CD4-positive, alpha-beta memory T cell (primary cell): Measurements from ENCODE around the gene APOB. TPM values are rescaled to one million over a fixed set of nuclear protein-coding genes. Genes with fewer than 3 reads are reported as not detected.

ENCODE experiments used
- CTCF ChIA-PET: fragments of 350-600 bp; sonication (Branson Sonifier 250); formaldehyde crosslinking; loops from one replicate; lab custom pipeline; 2021; ENCODE audit warnings: inconsistent platforms; ENCODE audit not compliant: partially characterized antibody; lab: Charles Lee
- POLR2A ChIA-PET: fragments of 350-600 bp; sonication (Branson Sonifier 250); formaldehyde crosslinking; loops from one replicate; lab custom pipeline; 2021; ENCODE audit not compliant: partially characterized antibody; lab: Charles Lee
- DNase-seq, 5 donors: peaks; one replicate each; pipeline versions ENCODE4 v3.0.0 to v3.0.0-alpha.2; 2020 to 2022; ENCODE audit warnings: mixed read lengths in 1 of 5
- H3K27ac ChIP-seq: one replicate; pipeline ENCODE4 v1.7.0; 2013; ENCODE audit warnings: low read depth, low read length
- H3K27me3 ChIP-seq: 2 replicates; pipeline ENCODE4 v1.7.0; 2013; ENCODE audit warnings: mild to moderate bottlenecking, low read length, moderate library complexity; ENCODE audit not compliant: insufficient read depth
- H3K36me3 ChIP-seq: 2 replicates; pipeline ENCODE4 v1.7.0; 2013; ENCODE audit warnings: mild to moderate bottlenecking, low read length, moderate library complexity; ENCODE audit not compliant: insufficient read depth
- H3K4me1 ChIP-seq: 2 replicates; pipeline ENCODE4 v1.7.0; 2013; ENCODE audit warnings: mild to moderate bottlenecking, low read length, moderate library complexity; ENCODE audit not compliant: insufficient read depth
- H3K4me3 ChIP-seq, 2 donors: one replicate each; pipeline ENCODE4 v1.7.0; 2013; ENCODE audit warnings: low read length in 2 of 2, mild to moderate bottlenecking in 1 of 2
- H3K9me3 ChIP-seq, 2 donors: one replicate each; pipeline ENCODE4 v1.7.0; 2013; ENCODE audit warnings: low read length in 2 of 2, control low read depth in 1 of 2; ENCODE audit not compliant: control insufficient read depth in 1 of 2
- H3K27ac Mint-ChIP-seq, 7 donors: one replicate each; pipeline ENCODE4 v1.8.0; 2020 to 2021; ENCODE audit warnings: mixed read lengths in 7 of 7, mild to moderate bottlenecking in 6 of 7, inconsistent platforms in 3 of 7, moderate library complexity in 3 of 7
- H3K27me3 Mint-ChIP-seq, 2 donors: one replicate each; pipeline ENCODE4 v1.8.0; 2020 to 2021; ENCODE audit warnings: mixed read lengths in 2 of 2
- H3K36me3 Mint-ChIP-seq, 2 donors: one replicate each; pipeline ENCODE4 v1.8.0; 2020 to 2021; ENCODE audit warnings: mixed read lengths in 2 of 2, inconsistent platforms in 1 of 2, mild to moderate bottlenecking in 1 of 2
- H3K4me1 Mint-ChIP-seq, 4 donors: one replicate each; pipeline ENCODE4 v1.8.0; 2020 to 2021; ENCODE audit warnings: mixed read lengths in 4 of 4, mild to moderate bottlenecking in 1 of 4
- H3K4me3 Mint-ChIP-seq, 8 donors: one replicate each; pipeline ENCODE4 v1.8.0; 2020 to 2021; ENCODE audit warnings: mixed read lengths in 8 of 8, mild to moderate bottlenecking in 7 of 8, moderate library complexity in 6 of 8, inconsistent platforms in 3 of 8
- H3K9me3 Mint-ChIP-seq, 8 donors: one replicate each; pipeline ENCODE4 v1.8.0; 2020 to 2021; ENCODE audit warnings: mixed read lengths in 8 of 8, mild to moderate bottlenecking in 5 of 8, inconsistent platforms in 3 of 8, moderate library complexity in 1 of 8
- intact Hi-C: fragments of 100-400 bp; cut with micrococcal nuclease; formaldehyde crosslinking; loops from one replicate; pipeline ENCODE4 v1.15.1; 2023
- polyA plus RNA-seq, 2 donors: library from polyadenylated mRNA; unstranded; fragments of 300-500 nt; fragmentation: Illumina TruSeq; gene quantifications; one replicate each; pipeline ENCODE4 v1.2.3, GENCODE V29; 2021
- total RNA-seq, 2 experiments: library from RNA; stranded (reverse); gene quantifications; one replicate each; pipeline ENCODE4 v1.2.3, GENCODE V29; 2021

Gene APOB
- total and polyA plus RNA-seq, 4 experiments from 2014 or later, result not detected

DNA sequence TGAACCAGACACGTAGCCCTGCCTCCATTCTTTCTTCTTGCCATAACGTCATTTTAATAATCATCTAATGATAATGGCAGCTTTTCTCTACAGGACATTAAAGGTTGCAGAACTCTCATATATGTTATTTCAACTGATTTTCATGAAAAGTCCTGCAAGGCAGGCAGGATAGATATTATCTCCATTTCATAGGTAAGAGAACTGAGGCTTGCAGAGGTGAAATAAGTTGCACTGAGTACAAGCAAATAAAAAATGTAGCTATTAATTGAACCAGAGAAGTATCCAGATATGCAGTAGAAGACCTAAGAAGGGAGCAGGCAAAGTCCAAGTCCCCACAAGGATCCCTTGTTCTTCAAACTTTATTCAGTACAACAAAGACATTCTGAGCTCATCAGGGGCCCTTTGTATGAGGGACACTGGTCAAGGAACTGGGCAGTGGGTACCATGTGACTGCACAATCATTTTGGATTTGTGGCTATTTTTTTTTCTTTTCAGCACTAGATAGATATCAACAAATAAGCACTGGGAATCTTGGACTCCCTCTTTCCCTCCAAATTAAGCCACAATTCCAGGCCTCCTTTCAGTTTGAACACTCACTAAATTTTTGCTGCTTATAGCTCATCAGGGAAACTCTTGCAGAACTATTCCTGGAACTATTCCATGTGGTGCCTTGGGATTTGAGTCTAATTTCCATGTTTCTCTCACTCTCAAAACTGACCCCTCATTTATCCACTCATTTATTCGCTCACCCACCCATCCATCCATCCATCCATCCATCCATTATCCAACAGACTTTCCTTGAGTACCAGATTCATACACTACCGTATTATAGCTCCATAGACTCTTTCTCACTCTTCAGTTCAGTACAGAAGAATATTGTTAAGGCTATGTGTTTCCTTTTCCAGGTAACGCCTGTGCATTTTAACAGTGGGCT is 44.6 kb downstream of the APOB start:
- H3K36me3 Mint-ChIP-seq, result no peaks in the 10 kb centered on the region
- Histone ChIP-seq H3K36me3 (no peaks in the 10 kb centered on the region), H3K27me3 (no peaks in the 10 kb centered on the region), H3K4me1 (no peaks in the 10 kb centered on the region), H3K27ac (no peak overlapping the region), H3K9me3 (no peaks in the 10 kb centered on the region), H3K4me3 (no peak overlapping the region)
- H3K9me3 Mint-ChIP-seq, result no peaks in the 10 kb centered on the region
- no peaks in the 10 kb centered on the region for H3K4me1 Mint-ChIP-seq
- ChIA-PET POLR2A (no interaction called here), CTCF (no interaction called here)
- intact Hi-C loops, result no loop called here
- H3K27me3 Mint-ChIP-seq, result peaks cover 0 to 7% of the 10 kb centered on the region in 2 donors
- no peak for DNase-seq
- H3K27ac Mint-ChIP-seq, result no peak overlapping the region
- H3K4me3 Mint-ChIP-seq, result no peak overlapping the region

DNA sequence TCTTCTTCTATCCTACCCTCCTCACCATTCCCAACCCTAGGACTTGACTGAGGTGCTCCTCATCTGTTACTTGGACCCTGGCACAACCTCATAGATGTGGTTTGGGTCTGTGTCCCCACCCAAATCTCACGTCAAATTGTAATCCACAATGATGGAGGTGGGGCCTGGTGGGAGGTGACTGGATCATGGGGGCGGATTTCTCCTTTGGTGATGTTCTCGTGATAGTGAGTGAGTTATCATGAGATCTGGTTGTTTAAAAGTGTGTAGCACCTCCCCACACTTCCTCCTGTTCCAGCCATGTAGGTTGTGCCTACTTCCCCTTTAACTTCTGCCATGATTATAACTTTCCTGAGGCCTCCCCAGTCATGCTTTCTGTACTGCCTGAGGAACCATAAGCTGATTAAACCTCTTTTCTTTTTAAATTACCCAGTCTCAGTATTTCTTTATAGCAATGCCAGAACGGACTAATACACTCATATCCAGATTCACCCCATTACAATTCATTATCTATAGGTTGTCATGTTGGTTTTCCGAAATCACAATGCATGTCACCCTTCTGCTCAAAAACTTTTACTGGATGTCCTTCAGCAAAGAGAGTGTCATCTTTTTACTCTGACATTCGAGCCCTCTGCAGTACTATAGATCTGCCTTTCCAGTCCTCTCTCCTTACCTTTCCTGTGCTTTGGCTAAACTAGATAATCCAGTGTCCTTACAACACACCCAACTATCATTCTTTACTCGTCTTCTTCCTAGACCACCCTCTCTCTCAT is 45.7 kb downstream of the APOB start:
- Mint-ChIP-seq H3K27me3 (peaks cover 0 to 7% of the 10 kb centered on the region in 2 donors), H3K36me3 (no peaks in the 10 kb centered on the region), H3K9me3 (no peaks in the 10 kb centered on the region), H3K4me1 (no peaks in the 10 kb centered on the region), H3K27ac (no peak overlapping the region), H3K4me3 (no peak overlapping the region)
- no peaks in the 10 kb centered on the region for H3K36me3 ChIP-seq
- no peaks in the 10 kb centered on the region for H3K4me1 ChIP-seq
- ChIA-PET CTCF (no interaction called here), POLR2A (no interaction called here)
- no peaks in the 10 kb centered on the region for H3K27me3 ChIP-seq
- no peaks in the 10 kb centered on the region for H3K9me3 ChIP-seq
- no peak overlapping the region for H3K27ac ChIP-seq
- intact Hi-C loops, result no loop called here
- no peak for DNase-seq
- H3K4me3 ChIP-seq, result no peak overlapping the region

DNA sequence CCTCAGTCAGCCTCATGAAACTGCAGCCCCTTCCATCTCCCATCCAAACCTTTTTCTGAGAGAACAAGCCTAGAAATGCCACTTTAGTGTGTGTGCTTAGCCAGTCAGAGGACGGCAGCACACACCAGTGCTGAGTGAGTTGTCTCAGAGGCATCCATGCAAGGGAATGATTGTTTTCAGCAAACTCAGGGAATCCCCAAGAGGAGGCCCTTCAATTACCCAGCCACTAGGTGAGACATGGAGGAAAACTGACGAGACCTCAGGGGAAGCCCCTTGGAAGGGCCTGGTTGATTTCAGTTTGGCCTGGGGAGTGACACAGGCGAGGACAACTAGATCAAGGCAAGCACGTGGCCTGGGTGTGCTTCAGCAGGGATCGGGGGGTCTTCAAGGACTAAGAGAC is 49.7 kb downstream of the APOB start:
- DNase-seq, result no peak
- Histone ChIP-seq H3K4me1 (no peaks in the 10 kb centered on the region), H3K9me3 (no peaks in the 10 kb centered on the region), H3K27ac (no peak overlapping the region), H3K36me3 (no peaks in the 10 kb centered on the region), H3K27me3 (no peaks in the 10 kb centered on the region), H3K4me3 (no peak overlapping the region)
- intact Hi-C loops, result no loop called here
- peaks cover 2 to 6% of the 10 kb centered on the region in 2 donors for H3K27me3 Mint-ChIP-seq
- no peaks in the 10 kb centered on the region for H3K4me1 Mint-ChIP-seq
- no peaks in the 10 kb centered on the region for H3K36me3 Mint-ChIP-seq
- H3K27ac Mint-ChIP-seq, result peak overlapping the region in 1 of 7 donors; percentile 32
- ChIA-PET POLR2A (no interaction called here), CTCF (no interaction called here)
- H3K9me3 Mint-ChIP-seq, result peaks cover 0 to 4% (median 0%) of the 10 kb centered on the region in 8 donors
- no peak overlapping the region for H3K4me3 Mint-ChIP-seq

DNA sequence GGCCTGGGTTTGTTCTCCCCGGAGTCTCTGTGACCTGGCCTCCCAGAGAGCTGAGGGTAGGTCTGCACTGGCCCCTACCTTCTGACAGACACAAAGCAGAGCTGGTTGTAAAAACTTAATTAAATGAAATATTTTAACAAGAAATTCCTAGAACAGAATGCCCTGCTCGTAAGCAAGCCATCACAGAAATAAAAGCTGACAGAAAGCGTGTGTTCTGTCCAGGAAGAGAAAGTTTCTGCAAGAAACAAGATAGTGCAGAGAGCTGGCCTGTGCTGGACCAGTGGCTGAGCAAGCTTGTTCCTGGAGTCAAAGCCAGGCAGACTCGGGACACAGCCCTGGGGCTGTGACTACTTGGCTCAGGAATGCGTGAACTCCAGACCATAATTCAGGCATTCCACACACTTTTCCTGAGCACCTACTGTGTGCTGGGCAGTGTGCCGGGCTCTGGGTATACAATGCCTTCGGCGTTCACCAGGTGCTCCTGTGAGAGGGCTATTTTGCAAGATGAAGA is 51.6 kb downstream of the APOB start:
- ChIA-PET POLR2A (no interaction called here), CTCF (no interaction called here)
- H3K4me1 ChIP-seq, result no peaks in the 10 kb centered on the region
- H3K9me3 ChIP-seq, result no peaks in the 10 kb centered on the region
- intact Hi-C loops, result no loop called here
- Mint-ChIP-seq H3K4me3 (no peak overlapping the region), H3K36me3 (no peaks in the 10 kb centered on the region), H3K27me3 (peaks cover 2 to 6% of the 10 kb centered on the region in 2 donors), H3K9me3 (peaks cover 0 to 4% (median 0%) of the 10 kb centered on the region in 8 donors), H3K27ac (no peak overlapping the region), H3K4me1 (no peaks in the 10 kb centered on the region)
- H3K27ac ChIP-seq, result no peak overlapping the region
- H3K4me3 ChIP-seq, result no peak overlapping the region
- no peaks in the 10 kb centered on the region for H3K36me3 ChIP-seq
- no peaks in the 10 kb centered on the region for H3K27me3 ChIP-seq
- DNase-seq, result no peak

DNA sequence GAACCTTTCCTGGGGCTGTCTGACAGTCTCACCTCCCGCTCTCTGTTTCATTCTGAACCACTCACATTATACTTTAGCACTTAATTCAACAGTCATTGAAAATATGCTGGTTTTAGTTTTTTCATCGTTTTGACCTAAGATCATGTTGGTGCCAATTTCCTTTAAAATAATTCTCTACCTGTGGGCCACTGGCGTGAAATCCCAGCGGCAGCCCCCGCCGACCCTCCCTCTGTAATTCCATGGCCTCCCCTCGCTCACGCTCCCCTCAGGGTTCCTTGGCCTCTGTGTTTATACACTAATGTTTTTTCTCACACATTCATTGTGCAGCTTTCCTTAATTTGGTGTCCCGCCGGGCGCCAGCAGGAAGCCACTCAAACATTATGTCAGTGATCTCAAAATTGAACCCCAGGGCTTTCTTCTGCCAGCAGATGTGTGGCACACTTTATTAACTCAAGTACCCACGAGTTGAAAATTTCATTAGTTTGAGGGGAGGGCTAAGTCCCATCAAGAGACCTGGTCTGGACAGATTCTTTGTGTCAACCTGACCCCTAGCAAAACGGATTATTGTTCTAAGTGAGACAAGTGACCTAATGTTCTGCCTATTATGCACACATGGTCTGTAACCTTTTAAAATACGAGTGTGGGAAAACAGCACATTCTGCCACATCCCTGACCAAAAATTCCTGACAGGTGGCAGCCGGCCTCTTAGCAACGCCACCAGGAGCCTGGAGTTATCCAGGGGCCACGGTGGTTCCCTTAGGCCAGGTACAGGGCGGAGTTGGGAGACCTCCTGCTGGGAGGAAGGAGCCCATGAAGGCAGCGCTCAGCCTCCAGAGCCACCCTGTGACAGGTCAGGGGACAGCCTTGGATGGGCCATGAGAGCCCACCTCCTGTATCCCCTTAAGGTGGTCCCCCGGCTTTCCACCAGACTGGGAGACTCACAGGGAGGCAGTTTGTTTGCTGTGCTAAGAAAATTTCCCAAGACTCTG is 53.1 kb downstream of the APOB start:
- no peak overlapping the region for H3K27ac Mint-ChIP-seq
- H3K4me3 Mint-ChIP-seq, result no peak overlapping the region
- no peaks in the 10 kb centered on the region for H3K36me3 Mint-ChIP-seq
- Histone ChIP-seq H3K36me3 (no peaks in the 10 kb centered on the region), H3K4me3 (no peak overlapping the region), H3K27ac (no peak overlapping the region), H3K27me3 (no peaks in the 10 kb centered on the region), H3K4me1 (no peaks in the 10 kb centered on the region), H3K9me3 (no peaks in the 10 kb centered on the region)
- intact Hi-C loops, result no loop called here
- peaks cover 2 to 3% of the 10 kb centered on the region in 2 donors for H3K27me3 Mint-ChIP-seq
- ChIA-PET POLR2A (no interaction called here), CTCF (no interaction called here)
- no peaks in the 10 kb centered on the region for H3K4me1 Mint-ChIP-seq
- no peak for DNase-seq
- peaks cover 0 to 4% (median 0%) of the 10 kb centered on the region in 8 donors for H3K9me3 Mint-ChIP-seq

DNA sequence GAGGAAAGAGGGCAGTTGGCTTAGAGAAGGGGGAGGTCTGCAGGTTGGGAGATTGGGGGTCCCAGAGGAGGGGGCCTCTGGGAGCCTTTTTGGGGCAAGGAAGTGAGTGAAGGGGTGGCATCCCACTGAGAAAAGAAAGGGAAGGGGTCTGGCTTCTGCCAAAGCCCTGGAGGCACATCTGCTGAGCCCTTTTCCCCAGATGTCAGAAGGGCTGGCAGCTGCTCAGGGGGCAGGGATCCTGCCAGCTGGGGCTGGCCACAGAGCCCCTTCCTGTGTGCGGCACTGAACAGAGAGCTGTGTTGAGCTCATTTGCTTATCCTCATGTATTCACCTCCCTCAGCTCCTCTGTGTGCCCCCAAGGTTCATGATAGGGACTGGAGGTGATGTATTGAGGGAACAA is 54.5 kb downstream of the APOB start:
- intact Hi-C loops, result no loop called here
- peaks cover 1 to 2% of the 10 kb centered on the region in 2 donors for H3K27me3 Mint-ChIP-seq
- H3K9me3 Mint-ChIP-seq, result peaks cover 0 to 4% (median 0%) of the 10 kb centered on the region in 8 donors
- Histone ChIP-seq H3K27ac (no peak overlapping the region), H3K36me3 (no peaks in the 10 kb centered on the region), H3K4me3 (no peak overlapping the region), H3K4me1 (no peaks in the 10 kb centered on the region), H3K9me3 (no peaks in the 10 kb centered on the region), H3K27me3 (no peaks in the 10 kb centered on the region)
- peak overlapping the region in 1 of 7 donors; percentile 54 for H3K27ac Mint-ChIP-seq
- H3K4me1 Mint-ChIP-seq, result no peaks in the 10 kb centered on the region
- H3K4me3 Mint-ChIP-seq, result no peak overlapping the region
- POLR2A ChIA-PET, result no interaction called here
- no peaks in the 10 kb centered on the region for H3K36me3 Mint-ChIP-seq
- DNase-seq, result no peak
- CTCF ChIA-PET, result no interaction called here
